CD4-positive, alpha-beta T cell treated with Interleukin-6 for 4 hours (primary cell): Measurements from ENCODE around the gene MOB3B.

Experiments used
- DNase-seq: peaks from one replicate; pipeline ENCODE4 v3.0.0-alpha.2; 2020; ENCODE audit warnings: mixed read lengths

MOB3B gene

GRCh38 chr9:27529316-27530278 lies at the start of gene MOB3B:
Gene MOB3B (minus strand): TSS chr9:27529814. CDS start chr9:27455550, 74,264 bp downstream.
- DNase-seq, result peak; percentile 80

- peak; percentile 96 for DNase-seq
Observed at GRCh38 chr9:27573634-27574590, 44.3 kb upstream of the MOB3B start.

GRCh38 chr9:27572918-27573633 lies 43.5 kb upstream of the MOB3B start, which contains the start of gene C9orf72:
Gene C9orf72 (minus strand): TSS chr9:27573481. CDS start chr9:27567120, 6,361 bp downstream.
- DNase-seq, result peak; percentile 89

- peak; percentile 69 for DNase-seq
Observed at GRCh38 chr9:27572566-27572917, 42.9 kb upstream of the MOB3B start.

- DNase-seq, result no peak
Observed at GRCh38 chr9:27572061-27572460, 42.4 kb upstream of the MOB3B start.

- no peak for DNase-seq
Observed at GRCh38 chr9:27571011-27571410, 41.4 kb upstream of the MOB3B start.

GRCh38 chr9:27569406-27569805 lies 39.8 kb upstream of the MOB3B start:
- no peak for DNase-seq

GRCh38 chr9:27566118-27566517 lies 36.5 kb upstream of the MOB3B start:
- DNase-seq, result no peak

GRCh38 chr9:27565696-27566095 lies 36.1 kb upstream of the MOB3B start:
- DNase-seq, result no peak

GRCh38 chr9:27564670-27565069 lies 35.1 kb upstream of the MOB3B start:
- DNase-seq, result no peak

GRCh38 chr9:27563738-27564430 lies 34.3 kb upstream of the MOB3B start:
- no peak for DNase-seq

- DNase-seq, result no peak
Observed at GRCh38 chr9:27561685-27562084, 32.1 kb upstream of the MOB3B start.

- DNase-seq, result no peak
Observed at GRCh38 chr9:27560457-27560856, 30.8 kb upstream of the MOB3B start.

GRCh38 chr9:27558307-27558706 lies 28.7 kb upstream of the MOB3B start:
- no peak for DNase-seq

- no peak for DNase-seq
Observed at GRCh38 chr9:27556470-27556869, 26.9 kb upstream of the MOB3B start.

- DNase-seq, result no peak
Observed at GRCh38 chr9:27554712-27555111, 25.1 kb upstream of the MOB3B start.

- no peak for DNase-seq
Observed at GRCh38 chr9:27549196-27549755, 19.7 kb upstream of the MOB3B start.

- no peak for DNase-seq
Observed at GRCh38 chr9:27548055-27548741, 18.6 kb upstream of the MOB3B start.

- no peak for DNase-seq
Observed at GRCh38 chr9:27545471-27545870, 15.9 kb upstream of the MOB3B start.

GRCh38 chr9:27542508-27542907 lies 12.9 kb upstream of the MOB3B start:
- DNase-seq, result no peak

- no peak for DNase-seq
Observed at GRCh38 chr9:27541740-27542139, 12.1 kb upstream of the MOB3B start.
